HepG2 (cell line): ENCODE measurements around the gene MSMB. TPM values are rescaled to one million over a fixed set of nuclear protein-coding genes. Genes with fewer than 3 reads are reported as not detected.
A peak's percentile ranks its signal among the peaks of the same experiment; 100 is the strongest.

Source experiments
- KLF9 ChIP-seq: IDR thresholded peaks from 2 replicates; pipeline ENCODE4 v1.6.1; 2016; ENCODE audit warnings: low read depth
- MED8 ChIP-seq: sonication (generic); formaldehyde crosslinking; IDR thresholded peaks from 2 replicates; pipeline ENCODE4 v1.8.1; 2023; ENCODE audit warnings: mild to moderate bottlenecking, missing genetic modification reagents; ENCODE audit not compliant: insufficient replicate concordance
- MIER2 ChIP-seq: IDR thresholded peaks from 2 replicates; pipeline ENCODE4 v1.6.1; 2016; ENCODE audit warnings: missing biosample characterization, missing genetic modification reagents
- NFE2 ChIP-seq: sonication (generic); formaldehyde crosslinking; IDR thresholded peaks from 2 replicates; pipeline ENCODE4 v1.4.0; 2020; ENCODE audit warnings: missing genetic modification reagents
- PRMT3 ChIP-seq: sonication (generic); formaldehyde crosslinking; IDR thresholded peaks from 2 replicates; pipeline ENCODE4 v1.8.1; 2022; ENCODE audit warnings: low read depth, mild to moderate bottlenecking, moderate library complexity, missing genetic modification reagents, borderline replicate concordance
- RAD51 ChIP-seq: fragments of 450-650 bp; IDR thresholded peaks from 2 replicates; pipeline ENCODE4 v1.6.1; 2016; ENCODE audit warnings: borderline replicate concordance
- RARG ChIP-seq: sonication (generic); formaldehyde crosslinking; IDR thresholded peaks from 2 replicates; pipeline ENCODE4 v1.4.0; 2020; ENCODE audit warnings: low read depth, mild to moderate bottlenecking, missing genetic modification reagents
- SOX13 ChIP-seq, 3 experiments: fragments of 450-650 bp in 1 of 3; sonication (generic) in 1 of 3; formaldehyde crosslinking in 1 of 3; IDR thresholded peaks in 2 of 3; conservative IDR thresholded peaks in 1 of 3; 2 replicates each; pipeline versions ENCODE4 v1.5.0 to v1.6.1; 2016 to 2020; ENCODE audit warnings: antibody characterized with exemption in 1 of 3, mild to moderate bottlenecking in 1 of 3, missing compliant biosample characterization in 1 of 3, missing genetic modification reagents in 1 of 3, moderate library complexity in 1 of 3
- SUZ12 ChIP-seq: fragments of 150-350 bp; IDR thresholded peaks from 2 replicates; pipeline ENCODE4 v1.6.1; 2014; ENCODE audit warnings: low read depth, low read length
- ZFP62 ChIP-seq: sonication (generic); formaldehyde crosslinking; IDR thresholded peaks from 2 replicates; pipeline ENCODE4 v1.4.0; 2020; ENCODE audit warnings: missing genetic modification reagents
- ZFX ChIP-seq: sonication (generic); formaldehyde crosslinking; IDR thresholded peaks from 2 replicates; pipeline ENCODE4 v1.4.0; 2020; ENCODE audit warnings: mild to moderate bottlenecking, low read depth, missing genetic modification reagents, moderate library complexity
- ZNF253 ChIP-seq: sonication (generic); formaldehyde crosslinking; IDR thresholded peaks from 2 replicates; pipeline ENCODE4 v1.8.0; 2022; ENCODE audit warnings: mild to moderate bottlenecking, missing genetic modification reagents, borderline replicate concordance
- ZNF3 ChIP-seq: IDR thresholded peaks from 2 replicates; pipeline ENCODE4 v1.7.0; 2017; ENCODE audit warnings: inconsistent platforms
- ZNF326 ChIP-seq: sonication (generic); formaldehyde crosslinking; IDR thresholded peaks from 2 replicates; pipeline ENCODE4 v1.4.0; 2020; ENCODE audit warnings: missing genetic modification reagents, borderline replicate concordance
- ZNF331 ChIP-seq: sonication (generic); formaldehyde crosslinking; IDR thresholded peaks from 2 replicates; pipeline ENCODE4 v1.4.0; 2020; ENCODE audit warnings: missing genetic modification reagents
- ZNF333 ChIP-seq: sonication (generic); formaldehyde crosslinking; IDR thresholded peaks from 2 replicates; pipeline ENCODE4 v1.4.0; 2020; ENCODE audit warnings: mild to moderate bottlenecking, missing genetic modification reagents, borderline replicate concordance
- ZNF563 ChIP-seq: sonication (generic); formaldehyde crosslinking; IDR thresholded peaks from 2 replicates; pipeline ENCODE4 v1.8.0; 2022; ENCODE audit warnings: mild to moderate bottlenecking, moderate library complexity, missing genetic modification reagents
- ZNF569 ChIP-seq: sonication (generic); formaldehyde crosslinking; IDR thresholded peaks from 2 replicates; pipeline ENCODE4 v1.5.0; 2020; ENCODE audit warnings: mild to moderate bottlenecking, missing genetic modification reagents, moderate library complexity, borderline replicate concordance
- ZNF570 ChIP-seq: sonication (generic); formaldehyde crosslinking; IDR thresholded peaks from 2 replicates; pipeline ENCODE4 v1.4.0; 2020; ENCODE audit warnings: mild to moderate bottlenecking, missing genetic modification reagents, borderline replicate concordance
- ZNF576 ChIP-seq: sonication (generic); formaldehyde crosslinking; IDR thresholded peaks from 2 replicates; pipeline ENCODE4 v1.4.0; 2020; ENCODE audit warnings: mild to moderate bottlenecking, missing genetic modification reagents
- ZNF607 ChIP-seq: sonication (generic); formaldehyde crosslinking; IDR thresholded peaks from 2 replicates; pipeline ENCODE4 v1.5.1; 2020; ENCODE audit warnings: missing genetic modification reagents, mild to moderate bottlenecking, borderline replicate concordance
- ZNF747 ChIP-seq: sonication (generic); formaldehyde crosslinking; IDR thresholded peaks from 2 replicates; pipeline ENCODE4 v1.8.1; 2023; ENCODE audit warnings: missing genetic modification reagents, mild to moderate bottlenecking, borderline replicate concordance
- ZNF773 ChIP-seq: sonication (generic); formaldehyde crosslinking; IDR thresholded peaks from 2 replicates; pipeline ENCODE4 v1.4.0; 2020; ENCODE audit warnings: missing genetic modification reagents, borderline replicate concordance
- polyA plus RNA-seq, 8 experiments: library from polyadenylated mRNA; depleted of rRNA in 3 of 8; stranded (reverse) in 7 of 8; unstranded in 1 of 8; fragments of >200 nt; fragmentation: Illumina TruSeq in 4 of 8; extraction: Trizol in 4 of 8; gene quantifications; 2 replicates each; pipeline versions ENCODE4 v1.2.1 to v1.2.3, GENCODE V29; 2011 to 2016; ENCODE audit warnings: low read depth in 4 of 8, missing spikeins in 1 of 8, mixed read lengths in 1 of 8; ENCODE audit not compliant: insufficient read depth in 1 of 8
- total RNA-seq, 5 experiments: library from RNA; depleted of rRNA; stranded (reverse); fragments of >200 nt; fragmentation: Illumina TruSeq; extraction: Trizol; gene quantifications; 2 replicates each; pipeline ENCODE4 v1.2.3, GENCODE V29; 2016; ENCODE audit warnings: low read depth in 1 of 5
- TF ChIP-seq, protein P1 (sequence below): IDR thresholded peaks from 2 replicates; pipeline ENCODE4 v1.6.1; 2016; ENCODE audit warnings: mild to moderate bottlenecking, missing biosample characterization, missing genetic modification reagents
- TF ChIP-seq, protein P2 (sequence below): sonication (generic); formaldehyde crosslinking; IDR thresholded peaks from 2 replicates; pipeline ENCODE4 v1.4.0; 2020; ENCODE audit warnings: mild to moderate bottlenecking, missing genetic modification reagents
- TF ChIP-seq, protein P3 (sequence below): sonication (generic); formaldehyde crosslinking; IDR thresholded peaks from 2 replicates; pipeline ENCODE4 v1.4.0; 2020; ENCODE audit warnings: mild to moderate bottlenecking, missing genetic modification reagents

The MSMB gene
- total and polyA plus RNA-seq, 2 of the 13 experiments (the other 11 are each of a cell fraction or from before 2014, with no cell fraction given), result 0.84 TPM; not detected in 1

DNA sequence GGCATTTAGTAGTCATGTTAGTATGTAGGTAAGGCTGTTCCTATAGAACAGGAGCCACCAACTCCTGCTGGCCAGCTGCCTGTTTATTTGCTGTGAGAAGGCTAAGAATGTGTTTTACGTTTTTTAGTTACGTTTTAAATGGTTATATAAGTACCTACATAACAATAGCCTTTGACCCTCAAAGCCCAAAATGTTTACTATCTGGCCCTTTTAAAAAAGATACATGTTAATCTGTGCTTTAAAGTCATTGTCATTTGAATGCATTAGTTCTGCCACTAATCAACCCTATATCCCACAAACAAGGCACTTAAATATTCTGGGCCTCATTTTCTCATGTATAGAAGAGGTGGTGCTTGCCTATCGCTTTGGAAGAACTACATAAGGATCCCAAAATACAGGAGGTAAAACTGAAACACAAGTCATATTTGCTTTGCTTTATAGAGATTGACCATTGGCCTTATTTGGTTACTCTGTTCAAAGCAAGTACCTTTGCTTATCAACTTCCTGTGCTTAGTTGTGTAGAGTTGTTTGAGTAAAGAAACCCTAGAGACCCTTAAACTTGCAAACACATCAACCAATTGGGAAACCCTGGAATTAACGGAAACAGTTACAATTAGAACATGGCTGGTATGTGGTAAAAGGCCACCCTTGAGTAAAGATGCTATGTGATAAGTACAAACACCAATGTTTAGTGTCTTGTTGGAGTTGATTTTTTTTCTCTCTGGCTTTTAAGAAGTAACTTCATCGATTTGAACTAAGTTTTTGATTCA, 47.9 kb downstream of the MSMB start (continued):
- TF ChIP-seq SOX13 (IDR thresholded peaks at IDR 0.05), result peak; percentile 85
- TF ChIP-seq SOX13 (CRISPR knock-in tag; conservative IDR thresholded peaks at IDR 0.05 in 1 of 2, IDR thresholded peaks at IDR 0.05 in 1 of 2), result peak in 1 of 2 experiments; percentile 91; a peak in 2 of 4 replicates
- no peak for TF ChIP-seq ZNF570
- no peak for TF ChIP-seq ZNF607 (CRISPR knock-in tag)
- TF ChIP-seq ZNF747, result peak; percentile 32; the same call in 1 of the 2 replicates
- no peak for TF ChIP-seq ZNF569
- TF ChIP-seq ZNF326 (CRISPR knock-in tag), result no peak
- TF ChIP-seq ZNF253 (CRISPR knock-in tag), result no peak
- TF ChIP-seq ZNF333 (CRISPR knock-in tag), result no peak
- TF ChIP-seq ZFP62 (CRISPR knock-in tag), result no peak
- no peak for TF ChIP-seq ZNF773 (CRISPR knock-in tag)
- peak; percentile 96 for TF ChIP-seq MED8
- TF ChIP-seq ZNF563 (CRISPR knock-in tag), result no peak
- no peak for TF ChIP-seq ZNF576 (CRISPR knock-in tag)
- TF ChIP-seq ZNF331 (CRISPR knock-in tag), result peak; percentile 77
- TF ChIP-seq, protein P1, sequence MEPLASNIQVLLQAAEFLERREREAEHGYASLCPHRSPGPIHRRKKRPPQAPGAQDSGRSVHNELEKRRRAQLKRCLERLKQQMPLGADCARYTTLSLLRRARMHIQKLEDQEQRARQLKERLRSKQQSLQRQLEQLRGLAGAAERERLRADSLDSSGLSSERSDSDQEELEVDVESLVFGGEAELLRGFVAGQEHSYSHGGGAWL (CRISPR knock-in tag), result no peak
- TF ChIP-seq PRMT3, result no peak
- TF ChIP-seq RAD51, result no peak
- TF ChIP-seq, protein P2, sequence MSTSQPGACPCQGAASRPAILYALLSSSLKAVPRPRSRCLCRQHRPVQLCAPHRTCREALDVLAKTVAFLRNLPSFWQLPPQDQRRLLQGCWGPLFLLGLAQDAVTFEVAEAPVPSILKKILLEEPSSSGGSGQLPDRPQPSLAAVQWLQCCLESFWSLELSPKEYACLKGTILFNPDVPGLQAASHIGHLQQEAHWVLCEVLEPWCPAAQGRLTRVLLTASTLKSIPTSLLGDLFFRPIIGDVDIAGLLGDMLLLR (CRISPR knock-in tag), result no peak
- no peak for TF ChIP-seq RARG (CRISPR knock-in tag)
- TF ChIP-seq SUZ12, result no peak
- TF ChIP-seq, protein P3, sequence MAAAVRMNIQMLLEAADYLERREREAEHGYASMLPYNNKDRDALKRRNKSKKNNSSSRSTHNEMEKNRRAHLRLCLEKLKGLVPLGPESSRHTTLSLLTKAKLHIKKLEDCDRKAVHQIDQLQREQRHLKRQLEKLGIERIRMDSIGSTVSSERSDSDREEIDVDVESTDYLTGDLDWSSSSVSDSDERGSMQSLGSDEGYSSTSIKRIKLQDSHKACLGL, result no peak
- 0 out of 2 replicates have a peak, but pooled peaks have one; percentile 26 for TF ChIP-seq KLF9
- TF ChIP-seq ZNF3 (CRISPR knock-in tag), result no peak; the same call in 1 of the 2 replicates
- TF ChIP-seq MIER2 (CRISPR knock-in tag), result peak; percentile 50; the same call in 1 of the 2 replicates
- peak; percentile 16; the same call in 1 of the 2 replicates for TF ChIP-seq ZFX (CRISPR knock-in tag)
- TF ChIP-seq NFE2, result no peak
